HuH-7.5 (cell line): ENCODE results near the gene CT47C1.

Experiments
- DNase-seq: peaks from one replicate; pipeline ENCODE4 v3.0.0; 2011; ENCODE audit warnings: low spot score

Gene CT47C1

DNA sequence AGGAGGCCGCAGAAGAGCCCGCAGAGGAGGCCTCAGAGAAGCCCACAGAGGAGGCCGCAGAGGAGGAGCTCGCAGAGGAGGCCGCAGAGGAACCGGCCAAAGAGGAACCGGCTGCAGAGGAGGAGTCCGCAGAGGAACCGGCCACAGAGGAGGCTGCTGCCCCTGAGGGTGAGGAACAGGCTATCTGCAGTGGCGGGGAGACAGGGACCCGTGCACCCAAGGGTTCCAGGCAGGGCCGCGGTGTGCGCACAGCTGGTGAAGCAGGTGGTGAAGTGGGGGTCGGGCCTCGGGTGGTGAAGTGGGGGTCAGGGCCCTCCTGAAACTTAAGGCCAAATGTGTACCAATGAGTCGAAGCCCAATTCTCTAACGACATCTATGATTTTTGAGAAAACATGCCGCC lies 1.1 kb downstream of the CT47C1 start:
- no peak for DNase-seq

DNA sequence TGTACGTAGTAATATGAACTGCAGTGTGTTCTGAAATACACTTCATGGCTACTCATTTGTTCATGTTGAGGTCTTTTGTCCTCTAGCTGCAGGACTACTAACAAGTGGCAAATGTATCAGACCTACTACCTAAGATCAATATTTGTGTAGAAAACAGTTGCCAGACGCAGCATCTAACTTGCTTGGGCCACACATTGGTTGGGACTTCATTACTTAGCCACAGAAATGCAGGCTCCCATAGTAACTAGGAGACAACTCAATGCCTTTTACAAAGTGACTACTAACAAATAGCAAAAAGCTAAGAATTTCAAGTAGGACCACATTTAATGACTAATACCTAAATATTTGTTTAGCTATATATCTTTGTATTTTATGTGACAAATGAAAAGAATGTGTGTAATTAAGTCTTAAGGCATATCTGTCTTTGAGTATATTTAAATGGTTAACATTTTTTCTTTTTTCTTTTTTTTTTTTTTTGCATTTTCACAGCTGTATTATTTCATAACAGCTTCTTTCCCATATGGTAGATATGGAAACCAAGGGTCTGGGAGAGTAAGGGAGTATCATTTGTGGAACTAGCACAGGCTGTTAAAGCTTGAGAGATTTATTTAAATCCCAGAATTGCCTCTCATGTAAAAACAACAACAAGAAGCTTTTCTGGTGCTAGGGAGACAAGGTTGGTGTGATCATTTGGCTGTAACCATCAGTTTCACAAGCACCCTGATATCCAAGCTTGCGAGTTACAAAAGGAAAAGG lies 2.7 kb downstream of the CT47C1 start:
- no peak for DNase-seq

DNA sequence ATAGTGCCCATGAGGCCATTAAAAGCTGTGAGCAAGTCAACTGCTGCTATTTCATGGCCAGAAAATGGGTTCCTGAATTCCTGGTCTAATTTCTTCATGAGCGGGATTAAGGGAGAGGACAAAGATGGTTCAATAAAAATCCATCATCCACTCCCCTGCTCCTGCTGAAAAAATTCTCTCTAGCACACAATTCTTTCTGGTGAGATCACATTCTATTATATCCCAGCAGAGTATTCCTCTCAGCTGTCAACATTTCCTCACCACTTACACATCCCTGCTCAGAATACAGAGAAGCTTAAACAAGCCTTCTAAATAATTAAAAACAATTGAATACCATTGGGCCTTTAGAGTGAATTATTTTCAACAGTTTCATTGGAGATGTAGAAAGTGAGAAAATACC lies 9.5 kb downstream of the CT47C1 start:
- no peak for DNase-seq

DNA sequence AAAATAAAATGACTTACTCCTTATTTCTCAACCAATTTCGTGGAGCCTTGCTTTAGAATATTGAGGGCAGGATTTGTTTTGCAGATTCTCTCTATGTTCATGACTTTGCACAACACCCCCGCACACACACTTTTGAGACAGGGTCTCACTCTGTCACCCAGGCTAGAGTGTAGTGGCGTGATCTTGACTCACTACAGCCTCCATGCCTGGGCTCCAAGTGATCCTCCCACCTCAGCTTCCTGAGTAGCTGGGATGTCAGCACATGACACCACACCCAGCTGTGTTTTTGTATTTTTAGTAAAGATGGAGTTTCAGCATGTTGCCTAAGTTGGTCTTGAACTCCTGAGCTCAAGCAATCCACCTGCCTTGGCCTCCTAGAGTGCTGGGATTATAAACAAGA lies 12.0 kb downstream of the CT47C1 start:
- DNase-seq: no peak

DNA sequence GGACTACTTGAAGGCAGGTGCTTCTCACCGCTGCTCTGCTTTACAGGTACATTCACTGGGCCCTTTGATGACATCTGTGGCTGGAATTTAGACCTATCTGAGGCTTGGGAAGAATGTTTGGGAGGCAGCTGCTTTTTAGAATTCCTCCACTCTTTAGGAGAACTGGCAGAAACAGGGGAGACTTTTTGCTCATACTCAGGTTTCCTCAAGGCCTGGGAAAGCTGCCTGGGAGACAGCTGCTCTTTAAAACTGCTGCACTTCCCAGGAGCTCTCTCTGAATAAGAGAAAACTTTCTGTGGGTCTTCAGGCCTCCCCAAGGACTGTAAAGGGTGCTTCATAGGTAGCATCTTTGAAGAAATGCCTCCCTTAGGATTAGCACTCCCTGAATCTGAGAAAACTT lies 14.3 kb downstream of the CT47C1 start:
- no peak for DNase-seq

DNA sequence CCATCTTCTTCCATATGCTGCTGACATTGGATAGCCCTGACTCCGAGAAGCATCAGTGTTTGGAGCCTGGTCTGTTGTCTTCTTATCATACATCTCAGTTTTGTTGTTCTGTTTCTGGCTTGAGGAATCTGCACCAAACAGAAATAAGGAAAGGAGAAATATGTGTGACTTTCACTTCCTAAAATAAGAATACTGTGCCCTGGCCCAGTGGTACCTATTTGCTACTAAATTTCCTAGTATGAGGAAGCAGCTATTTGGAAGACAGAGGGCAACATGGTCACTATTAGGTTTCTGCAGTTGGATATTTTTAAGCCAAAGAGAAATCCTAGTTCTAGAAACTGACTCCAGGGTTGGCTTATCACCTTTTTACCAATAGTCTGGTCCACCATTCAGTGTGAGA lies 16.8 kb downstream of the CT47C1 start:
- DNase-seq: no peak

DNA sequence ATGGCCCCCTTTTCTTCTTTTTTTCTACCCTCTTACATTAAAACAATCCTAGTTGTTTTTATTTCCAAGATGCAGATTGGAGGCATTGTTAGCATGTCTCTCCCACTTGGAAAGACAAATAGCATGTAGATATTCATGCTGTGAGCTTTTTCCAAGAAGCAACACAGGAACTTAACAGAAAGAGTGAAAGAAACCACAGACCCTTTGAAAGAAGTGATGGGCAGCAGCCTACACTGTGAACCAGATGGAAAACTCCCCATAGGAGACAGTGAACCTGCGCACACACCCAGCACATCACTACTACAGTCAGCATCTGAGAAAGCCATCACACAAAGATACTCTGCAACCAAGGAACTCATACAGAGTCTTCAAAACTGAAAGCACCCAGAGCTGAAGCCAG lies 17.8 kb downstream of the CT47C1 start:
- DNase-seq: no peak

DNA sequence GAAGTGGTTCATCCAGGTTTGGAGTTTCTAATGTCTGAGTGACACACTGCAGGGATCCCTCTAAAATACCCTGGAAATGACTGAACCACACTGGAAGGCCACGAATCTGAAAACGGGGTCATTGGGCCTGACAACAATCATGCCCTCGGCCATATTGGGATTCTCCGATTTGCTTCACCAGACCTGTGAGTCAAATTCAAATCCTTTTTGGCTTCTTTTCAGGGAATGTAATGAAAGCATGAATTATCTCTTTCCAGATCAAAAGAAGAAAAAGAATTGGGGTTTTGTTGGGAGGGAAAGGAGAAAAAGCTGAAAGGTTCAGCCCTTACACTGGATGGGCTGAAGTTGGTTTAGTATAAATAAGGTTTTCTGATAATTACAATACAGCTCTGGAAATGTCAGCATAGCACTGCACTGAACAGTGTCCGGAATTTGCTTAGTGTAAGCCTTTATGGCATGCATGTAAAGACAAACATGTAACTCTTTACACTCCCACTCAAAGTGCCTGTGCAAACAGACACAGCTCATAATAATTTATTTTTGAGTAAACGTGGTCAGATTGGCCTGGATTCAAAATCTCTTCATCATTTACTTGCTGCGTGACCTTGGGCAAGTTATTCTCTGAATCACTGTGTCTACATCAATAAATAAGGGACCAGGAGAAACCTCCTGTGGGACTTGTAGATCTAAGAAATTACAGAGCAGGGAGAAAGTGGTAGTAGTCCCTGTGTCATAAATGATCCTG lies 21.4 kb downstream of the CT47C1 start:
- no peak for DNase-seq

DNA sequence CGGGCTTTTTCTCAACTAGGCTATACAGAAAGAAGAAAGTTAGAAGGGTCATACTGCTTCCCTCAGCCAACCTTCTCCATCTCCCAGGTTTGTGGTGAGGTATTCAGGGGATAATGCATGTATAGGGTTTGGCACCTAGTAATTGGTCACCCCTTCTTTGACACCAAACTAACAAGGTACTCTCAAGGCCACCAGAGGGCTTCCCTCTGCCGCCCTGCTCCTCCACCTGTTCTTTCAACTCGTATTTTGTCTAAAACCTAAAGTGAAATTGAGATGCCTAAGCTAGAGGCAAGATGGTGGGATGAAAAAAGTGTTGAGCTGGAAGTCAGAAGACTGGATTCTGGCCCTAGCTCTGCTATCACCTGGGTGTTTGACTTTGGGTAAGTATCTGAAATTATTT lies 22.0 kb downstream of the CT47C1 start:
- DNase-seq: no peak

DNA sequence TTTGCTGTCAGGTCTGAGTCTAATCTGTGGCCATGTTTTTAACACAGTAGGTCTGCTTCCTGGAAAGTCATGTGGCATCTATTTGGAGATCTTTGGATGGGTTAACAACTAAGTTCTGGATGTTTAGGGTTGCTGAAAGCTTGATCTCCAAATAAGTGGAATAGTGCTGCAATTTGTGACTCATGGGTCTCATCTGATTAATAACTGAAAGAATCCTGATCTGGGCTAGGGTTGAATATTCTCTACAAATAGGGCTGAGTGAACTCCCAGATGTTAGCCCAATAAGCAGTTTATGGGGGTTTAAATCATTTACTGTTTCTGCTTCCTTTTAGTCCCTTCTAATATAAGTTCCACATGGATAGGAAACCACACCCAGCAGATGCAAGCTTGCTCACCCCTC lies 23.1 kb downstream of the CT47C1 start:
- DNase-seq: no peak

DNA sequence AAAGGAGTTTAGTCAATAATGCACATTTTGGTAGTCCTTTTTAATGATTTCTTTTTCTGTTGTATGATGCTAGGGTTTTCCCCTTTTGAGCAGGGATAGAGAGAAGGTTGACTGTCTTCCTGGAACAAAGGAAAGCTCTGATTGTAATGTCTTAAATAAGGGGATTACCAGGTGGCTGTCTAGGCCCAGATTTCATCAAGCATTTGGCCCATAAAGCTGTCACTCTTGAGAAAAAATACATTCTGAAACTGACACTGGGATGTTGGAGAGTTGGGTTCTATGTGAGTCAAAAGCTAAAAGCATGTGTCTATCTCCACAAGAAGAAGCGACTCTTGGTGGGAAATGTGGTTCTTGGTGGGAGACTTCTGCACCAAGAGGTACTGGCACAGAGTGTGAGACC lies 28.4 kb downstream of the CT47C1 start:
- DNase-seq: no peak

DNA sequence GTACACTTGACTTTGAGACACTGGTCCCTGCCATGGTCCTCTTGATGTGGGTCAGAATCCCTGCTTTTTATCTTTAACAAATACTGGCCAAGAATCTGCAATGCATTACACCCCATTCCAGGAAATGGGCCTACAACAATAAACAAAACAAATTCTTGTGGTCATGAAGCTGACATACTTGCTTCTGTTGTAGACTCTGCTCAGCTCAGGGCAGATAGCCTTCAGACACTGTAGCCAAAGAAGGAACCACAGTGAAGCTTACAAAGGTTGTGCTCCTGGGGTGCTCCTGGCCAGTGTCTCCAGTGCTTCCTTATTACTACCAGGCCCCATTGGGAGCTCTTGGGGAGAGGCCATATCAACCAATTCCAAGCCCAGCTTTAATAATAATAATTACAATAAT lies 33.0 kb downstream of the CT47C1 start:
- no peak for DNase-seq

DNA sequence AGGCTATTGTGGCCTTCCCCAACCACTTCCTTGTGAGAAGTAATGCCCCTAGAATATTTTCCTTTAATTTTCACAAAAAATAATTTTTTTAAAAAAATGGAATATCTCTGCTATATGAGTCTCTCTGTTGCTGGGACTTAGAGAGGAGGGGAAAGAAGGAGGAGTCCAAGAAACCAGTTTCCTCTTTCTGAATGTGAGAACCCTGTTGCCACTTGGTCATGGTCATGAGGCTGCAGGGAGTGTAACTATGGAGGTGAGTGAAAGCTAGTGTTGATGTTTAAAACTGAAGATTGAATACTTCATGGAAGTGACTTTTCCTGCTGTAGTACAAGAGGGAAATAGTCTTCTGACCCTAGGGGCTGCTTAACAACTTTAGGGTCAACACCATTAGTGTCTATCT lies 34.4 kb downstream of the CT47C1 start:
- DNase-seq: no peak

DNA sequence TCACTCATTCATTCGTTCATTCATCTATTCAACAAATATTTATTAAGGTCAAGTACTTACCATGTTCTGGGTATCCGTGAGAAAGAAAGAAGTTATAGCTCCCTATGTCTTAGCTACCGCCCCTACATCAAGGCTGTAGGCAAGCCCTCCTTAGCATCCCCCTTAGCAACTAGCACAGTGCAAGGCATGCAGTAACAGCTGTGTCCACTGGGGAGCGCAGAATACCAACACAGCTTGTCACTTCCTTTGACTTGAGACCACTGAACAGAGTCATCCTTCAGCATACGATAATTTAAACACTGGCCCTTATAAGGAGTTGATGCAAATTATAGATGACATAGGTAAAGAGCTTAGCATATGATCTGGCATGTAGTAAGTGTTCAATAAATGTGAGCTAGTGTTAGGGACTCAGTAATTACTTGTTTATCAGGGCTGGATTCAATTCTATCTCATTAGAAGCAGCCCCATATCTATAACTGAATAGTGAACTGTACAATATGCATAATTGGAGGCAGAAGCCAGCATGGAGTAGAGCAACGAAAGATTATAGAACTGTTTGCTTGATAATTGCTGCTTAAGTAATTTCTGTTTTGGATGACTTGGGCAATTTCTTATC lies 46.1 kb downstream of the CT47C1 start:
- peak; percentile 26 for DNase-seq

DNA sequence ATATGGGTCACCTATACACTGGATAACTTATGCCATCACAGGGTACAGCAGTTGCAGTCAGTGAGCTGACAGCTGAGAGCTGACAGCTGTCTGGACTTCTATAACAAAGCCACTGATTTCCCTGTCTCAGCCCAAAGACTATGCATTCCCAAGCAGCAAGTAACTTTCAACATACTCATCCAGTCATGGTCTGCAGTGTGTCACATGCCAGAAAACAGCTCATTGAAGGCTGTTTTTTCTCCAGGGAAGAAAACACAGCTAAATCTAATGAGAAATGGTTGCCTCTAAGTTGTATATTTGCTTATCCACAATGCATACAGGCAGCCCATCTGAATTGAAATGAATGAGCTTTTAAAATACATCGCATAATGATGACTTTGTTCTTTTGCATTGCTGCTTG lies 48.5 kb downstream of the CT47C1 start:
- no peak for DNase-seq
